ENCODE measurements around the gene SLCO4A1.

- TF ChIP-seq EZH2 (IDR thresholded peaks at IDR 0.05; ENCODE audit: borderline replicate concordance, insufficient read depth, low read depth, low read length, poor library complexity, severe bottlenecking) (no peak), CTCF (IDR thresholded peaks at IDR 0.05) (no peak)
Observed at GRCh38 chr20:62703853-62704228, 61.5 kb downstream of the SLCO4A1 start.

Data from B cell (primary cell).